Effector CD8-positive, alpha-beta T cell (primary cell): ENCODE data around the gene PSMG3.

Experiments
- DNase-seq: peaks from one replicate; lab custom pipeline; 2025; lab: John Stamatoyannopoulos, UW

PSMG3 gene

GRCh38 chr7:1544896-1545416, 24.9 kb downstream of the PSMG3 start:
- no peak for DNase-seq

- DNase-seq, result no peak
These were observed 25.5 kb downstream of the PSMG3 start for GRCh38 chr7:1544178-1544895.

GRCh38 chr7:1543826-1544177, 26.0 kb downstream of the PSMG3 start:
- DNase-seq, result no peak

- no peak for DNase-seq
These were observed 26.7 kb downstream of the PSMG3 start for GRCh38 chr7:1542841-1543747.

- no peak for DNase-seq
These were observed 27.5 kb downstream of the PSMG3 start for GRCh38 chr7:1542329-1542728.

GRCh38 chr7:1541431-1542162, 28.2 kb downstream of the PSMG3 start:
- no peak for DNase-seq

GRCh38 chr7:1540776-1541271, 29.0 kb downstream of the PSMG3 start:
- no peak for DNase-seq

GRCh38 chr7:1539882-1540775, 29.7 kb downstream of the PSMG3 start:
- DNase-seq, result no peak

GRCh38 chr7:1539181-1539881, 30.5 kb downstream of the PSMG3 start:
- no peak for DNase-seq

- no peak for DNase-seq
These were observed 31.2 kb downstream of the PSMG3 start for GRCh38 chr7:1538544-1539180.

GRCh38 chr7:1537535-1538412, 32.1 kb downstream of the PSMG3 start:
- DNase-seq, result peak; percentile 22

GRCh38 chr7:1536743-1537534, 32.9 kb downstream of the PSMG3 start:
- DNase-seq, result no peak

- no peak for DNase-seq
These were observed 33.4 kb downstream of the PSMG3 start for GRCh38 chr7:1536455-1536742.

- DNase-seq, result no peak
These were observed 34.0 kb downstream of the PSMG3 start for GRCh38 chr7:1535701-1536454.

GRCh38 chr7:1535100-1535458, 34.8 kb downstream of the PSMG3 start:
- no peak for DNase-seq

GRCh38 chr7:1534330-1535099, 35.3 kb downstream of the PSMG3 start:
- no peak for DNase-seq
